ENCODE data around the gene TRAPPC14. TPM values are rescaled to one million over a fixed set of nuclear protein-coding genes. Genes with fewer than 3 reads are reported as not detected.

TRAPPC14 gene
- polyA plus RNA-seq, 1 of the 3 experiments (the other 2 are of a cell fraction), result 13.9 TPM

DNA sequence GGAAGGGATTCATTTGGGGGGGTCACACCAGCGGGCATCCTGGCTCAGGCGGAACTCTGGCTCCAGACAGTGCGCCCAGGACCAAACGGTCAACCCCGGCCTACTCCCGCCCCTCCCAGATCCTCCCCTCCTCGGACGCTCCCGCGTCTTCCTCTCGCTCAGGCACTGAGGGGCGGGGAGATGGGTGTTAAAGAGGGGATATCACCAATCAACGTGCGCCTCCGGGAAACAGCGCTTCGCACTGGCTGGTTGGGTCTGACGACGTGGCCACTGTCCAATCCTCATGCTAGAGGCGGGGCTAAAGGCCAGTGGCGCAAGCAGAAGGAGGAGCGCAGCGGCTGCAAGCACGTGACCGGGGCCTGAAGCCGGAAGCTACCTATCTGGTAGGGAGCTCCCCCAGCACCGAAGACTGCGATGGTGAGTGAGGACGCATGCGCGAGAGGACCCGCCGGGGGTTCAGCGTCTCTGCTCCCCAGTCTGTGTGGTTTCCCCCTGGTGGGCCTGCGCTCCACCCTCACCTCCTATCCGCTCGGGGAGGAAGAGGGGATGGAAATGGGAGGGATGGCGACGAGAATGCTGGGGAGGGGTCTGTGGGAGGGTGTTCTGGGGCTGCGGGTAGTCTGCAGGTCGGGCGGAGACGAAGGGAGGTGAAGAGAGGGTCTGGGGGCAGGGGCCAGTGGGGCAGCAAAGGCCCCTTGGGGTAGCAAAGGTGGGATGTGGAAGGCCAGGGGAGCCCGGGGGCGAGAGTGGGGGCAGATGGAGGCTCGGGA is 9.8 kb downstream of the TRAPPC14 start, which contains the start of gene LAMTOR4:
Gene LAMTOR4 (plus strand): TSS at position 360 of the 770 bp plus-strand sequence. CDS start 55 bp downstream, at position 415.
- H3K9ac ChIP-seq, result peak within 1 kb of the TSS; percentile 90
- ChIA-PET CTCF (interaction anchor here (0.6 to 6.5 kb wide), 6 partner anchors 9 to 67 kb away, joined by 3 to 73 read pairs (median 5); partner anchors contain the start of gene TRAPPC14), POLR2A (interaction anchor here (0.5 to 3.6 kb wide), 11 partner anchors 10 to 280 kb away, joined by 3 to 25 read pairs (median 5); partner anchors contain the start of genes AP4M1, GAL3ST4, MBLAC1 and MCM7)
- no peaks in the 10 kb centered on the region for H3K9me2 ChIP-seq
- H3K4me3 ChIP-seq (ENCODE audit: low read depth in 2 of 2, low read length in 1 of 2), result peak within 1 kb of the TSS; percentile 66 to 83
- H3K4me1 ChIP-seq (ENCODE audit: control insufficient read depth in 1 of 2, insufficient read depth in 2 of 2, low read depth in 1 of 2, low read length in 1 of 2), result peaks cover 5 to 7% of the 10 kb centered on the region in 2 experiments; a peak in 2 of 4 replicates
- no peaks in the 10 kb centered on the region for H3K27me3 ChIP-seq (ENCODE audit: insufficient read depth)
- H3K79me2 ChIP-seq (ENCODE audit: insufficient read depth), result peaks cover 41% of the 10 kb centered on the region
- peaks cover 20% of the 10 kb centered on the region for H3F3A ChIP-seq (replicated peaks; ENCODE audit: insufficient read depth)
- WGBS (ENCODE audit: low lambda C conversion rate), result under 1% methylated on average over 43 of the region's 46 CpGs
- H3K27ac ChIP-seq (ENCODE audit: low read depth in 2 of 2, low read length in 1 of 2), result peak within 1 kb of the TSS; percentile 57 to 80; a peak in 3 of 4 replicates
- H4K20me1 ChIP-seq (ENCODE audit: insufficient read depth), result no peaks in the 10 kb centered on the region
- H3K36me3 ChIP-seq (replicated peaks in 1 of 2; ENCODE audit: control insufficient read depth in 1 of 2, insufficient read depth in 2 of 2, low read length in 1 of 2), result peaks cover 6 to 21% of the 10 kb centered on the region in 2 experiments
- peak within 1 kb of the TSS; percentile 94 for H2AFZ ChIP-seq (ENCODE audit: low read depth)
- H3K4me2 ChIP-seq, result peak within 1 kb of the TSS; percentile 96
- H3K9me3 ChIP-seq, result no peaks in the 10 kb centered on the region
- DNase-seq, result peak; percentile 98
- peak; percentile 90 for TF ChIP-seq RFX5 (IDR thresholded peaks at IDR 0.05; ENCODE audit: low read length)
- peak; percentile 69; the same call in 1 of the 2 replicates for TF ChIP-seq TAF1 (IDR thresholded peaks at IDR 0.05; ENCODE audit: borderline replicate concordance, low read depth, low read length)
- TF ChIP-seq MEF2A (IDR thresholded peaks at IDR 0.05; ENCODE audit: borderline replicate concordance, low read depth), result no peak
- TF ChIP-seq, protein P1, sequence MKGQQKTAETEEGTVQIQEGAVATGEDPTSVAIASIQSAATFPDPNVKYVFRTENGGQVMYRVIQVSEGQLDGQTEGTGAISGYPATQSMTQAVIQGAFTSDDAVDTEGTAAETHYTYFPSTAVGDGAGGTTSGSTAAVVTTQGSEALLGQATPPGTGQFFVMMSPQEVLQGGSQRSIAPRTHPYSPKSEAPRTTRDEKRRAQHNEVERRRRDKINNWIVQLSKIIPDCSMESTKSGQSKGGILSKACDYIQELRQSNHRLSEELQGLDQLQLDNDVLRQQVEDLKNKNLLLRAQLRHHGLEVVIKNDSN (IDR thresholded peaks at IDR 0.05; ENCODE audit: borderline replicate concordance, low read depth), result peak; percentile 96
- TF ChIP-seq ELF1 (IDR thresholded peaks at IDR 0.05), result peak; percentile 78
- TF ChIP-seq TCF12 (IDR thresholded peaks at IDR 0.05), result no peak
- peak; percentile 81 for TF ChIP-seq NRF1 (IDR thresholded peaks at IDR 0.05; ENCODE audit: low read depth, low read length)
- TF ChIP-seq MXI1 (IDR thresholded peaks at IDR 0.05; ENCODE audit: low read depth, low read length), result peak; percentile 93
- TF ChIP-seq CHD2 (IDR thresholded peaks at IDR 0.05; ENCODE audit: low read length, partially characterized antibody), result peak; percentile 92
- TF ChIP-seq FOSL2 (IDR thresholded peaks at IDR 0.05; ENCODE audit: borderline replicate concordance, low read depth), result no peak
- TF ChIP-seq TEAD4 (IDR thresholded peaks at IDR 0.05; ENCODE audit: borderline replicate concordance, insufficient read depth), result no peak
- TF ChIP-seq NFIC (IDR thresholded peaks at IDR 0.05; ENCODE audit: borderline replicate concordance), result no peak
- TF ChIP-seq, protein P2, sequence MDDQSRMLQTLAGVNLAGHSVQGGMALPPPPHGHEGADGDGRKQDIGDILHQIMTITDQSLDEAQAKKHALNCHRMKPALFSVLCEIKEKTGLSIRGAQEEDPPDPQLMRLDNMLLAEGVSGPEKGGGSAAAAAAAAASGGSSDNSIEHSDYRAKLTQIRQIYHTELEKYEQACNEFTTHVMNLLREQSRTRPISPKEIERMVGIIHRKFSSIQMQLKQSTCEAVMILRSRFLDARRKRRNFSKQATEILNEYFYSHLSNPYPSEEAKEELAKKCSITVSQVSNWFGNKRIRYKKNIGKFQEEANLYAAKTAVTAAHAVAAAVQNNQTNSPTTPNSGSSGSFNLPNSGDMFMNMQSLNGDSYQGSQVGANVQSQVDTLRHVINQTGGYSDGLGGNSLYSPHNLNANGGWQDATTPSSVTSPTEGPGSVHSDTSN (IDR thresholded peaks at IDR 0.05), result peak; percentile 99
- TF ChIP-seq, protein P3, sequence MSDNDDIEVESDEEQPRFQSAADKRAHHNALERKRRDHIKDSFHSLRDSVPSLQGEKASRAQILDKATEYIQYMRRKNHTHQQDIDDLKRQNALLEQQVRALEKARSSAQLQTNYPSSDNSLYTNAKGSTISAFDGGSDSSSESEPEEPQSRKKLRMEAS (IDR thresholded peaks at IDR 0.05; ENCODE audit: low read depth), result peak; percentile 97
- peak; percentile 27; the same call in 1 of the 2 replicates for TF ChIP-seq SIN3A (IDR thresholded peaks at IDR 0.05; ENCODE audit: borderline replicate concordance, low read depth, low read length)
- TF ChIP-seq, protein P4, sequence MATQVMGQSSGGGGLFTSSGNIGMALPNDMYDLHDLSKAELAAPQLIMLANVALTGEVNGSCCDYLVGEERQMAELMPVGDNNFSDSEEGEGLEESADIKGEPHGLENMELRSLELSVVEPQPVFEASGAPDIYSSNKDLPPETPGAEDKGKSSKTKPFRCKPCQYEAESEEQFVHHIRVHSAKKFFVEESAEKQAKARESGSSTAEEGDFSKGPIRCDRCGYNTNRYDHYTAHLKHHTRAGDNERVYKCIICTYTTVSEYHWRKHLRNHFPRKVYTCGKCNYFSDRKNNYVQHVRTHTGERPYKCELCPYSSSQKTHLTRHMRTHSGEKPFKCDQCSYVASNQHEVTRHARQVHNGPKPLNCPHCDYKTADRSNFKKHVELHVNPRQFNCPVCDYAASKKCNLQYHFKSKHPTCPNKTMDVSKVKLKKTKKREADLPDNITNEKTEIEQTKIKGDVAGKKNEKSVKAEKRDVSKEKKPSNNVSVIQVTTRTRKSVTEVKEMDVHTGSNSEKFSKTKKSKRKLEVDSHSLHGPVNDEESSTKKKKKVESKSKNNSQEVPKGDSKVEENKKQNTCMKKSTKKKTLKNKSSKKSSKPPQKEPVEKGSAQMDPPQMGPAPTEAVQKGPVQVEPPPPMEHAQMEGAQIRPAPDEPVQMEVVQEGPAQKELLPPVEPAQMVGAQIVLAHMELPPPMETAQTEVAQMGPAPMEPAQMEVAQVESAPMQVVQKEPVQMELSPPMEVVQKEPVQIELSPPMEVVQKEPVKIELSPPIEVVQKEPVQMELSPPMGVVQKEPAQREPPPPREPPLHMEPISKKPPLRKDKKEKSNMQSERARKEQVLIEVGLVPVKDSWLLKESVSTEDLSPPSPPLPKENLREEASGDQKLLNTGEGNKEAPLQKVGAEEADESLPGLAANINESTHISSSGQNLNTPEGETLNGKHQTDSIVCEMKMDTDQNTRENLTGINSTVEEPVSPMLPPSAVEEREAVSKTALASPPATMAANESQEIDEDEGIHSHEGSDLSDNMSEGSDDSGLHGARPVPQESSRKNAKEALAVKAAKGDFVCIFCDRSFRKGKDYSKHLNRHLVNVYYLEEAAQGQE (IDR thresholded peaks at IDR 0.05; ENCODE audit: low read depth, low read length), result no peak
- TF ChIP-seq, protein P5, sequence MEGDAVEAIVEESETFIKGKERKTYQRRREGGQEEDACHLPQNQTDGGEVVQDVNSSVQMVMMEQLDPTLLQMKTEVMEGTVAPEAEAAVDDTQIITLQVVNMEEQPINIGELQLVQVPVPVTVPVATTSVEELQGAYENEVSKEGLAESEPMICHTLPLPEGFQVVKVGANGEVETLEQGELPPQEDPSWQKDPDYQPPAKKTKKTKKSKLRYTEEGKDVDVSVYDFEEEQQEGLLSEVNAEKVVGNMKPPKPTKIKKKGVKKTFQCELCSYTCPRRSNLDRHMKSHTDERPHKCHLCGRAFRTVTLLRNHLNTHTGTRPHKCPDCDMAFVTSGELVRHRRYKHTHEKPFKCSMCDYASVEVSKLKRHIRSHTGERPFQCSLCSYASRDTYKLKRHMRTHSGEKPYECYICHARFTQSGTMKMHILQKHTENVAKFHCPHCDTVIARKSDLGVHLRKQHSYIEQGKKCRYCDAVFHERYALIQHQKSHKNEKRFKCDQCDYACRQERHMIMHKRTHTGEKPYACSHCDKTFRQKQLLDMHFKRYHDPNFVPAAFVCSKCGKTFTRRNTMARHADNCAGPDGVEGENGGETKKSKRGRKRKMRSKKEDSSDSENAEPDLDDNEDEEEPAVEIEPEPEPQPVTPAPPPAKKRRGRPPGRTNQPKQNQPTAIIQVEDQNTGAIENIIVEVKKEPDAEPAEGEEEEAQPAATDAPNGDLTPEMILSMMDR (IDR thresholded peaks at IDR 0.05), result peak; percentile 13; the same call in 1 of the 2 replicates
- TF ChIP-seq, protein P6, sequence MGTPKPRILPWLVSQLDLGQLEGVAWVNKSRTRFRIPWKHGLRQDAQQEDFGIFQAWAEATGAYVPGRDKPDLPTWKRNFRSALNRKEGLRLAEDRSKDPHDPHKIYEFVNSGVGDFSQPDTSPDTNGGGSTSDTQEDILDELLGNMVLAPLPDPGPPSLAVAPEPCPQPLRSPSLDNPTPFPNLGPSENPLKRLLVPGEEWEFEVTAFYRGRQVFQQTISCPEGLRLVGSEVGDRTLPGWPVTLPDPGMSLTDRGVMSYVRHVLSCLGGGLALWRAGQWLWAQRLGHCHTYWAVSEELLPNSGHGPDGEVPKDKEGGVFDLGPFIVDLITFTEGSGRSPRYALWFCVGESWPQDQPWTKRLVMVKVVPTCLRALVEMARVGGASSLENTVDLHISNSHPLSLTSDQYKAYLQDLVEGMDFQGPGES (IDR thresholded peaks at IDR 0.05; ENCODE audit: low read depth, low read length), result no peak
- peak; percentile 54 for TF ChIP-seq YY1 (IDR thresholded peaks at IDR 0.05; ENCODE audit: low read depth)
- peak; percentile 65 for TF ChIP-seq GABPA (IDR thresholded peaks at IDR 0.05; ENCODE audit: low read depth)
- TF ChIP-seq RAD21 (IDR thresholded peaks at IDR 0.05; ENCODE audit: low read length), result no peak
- peak in 1 of 2 experiments; percentile 17; a peak in 2 of 4 replicates for TF ChIP-seq EP300 (IDR thresholded peaks at IDR 0.05; ENCODE audit: borderline replicate concordance in 1 of 2, low read depth in 1 of 2, low read length in 1 of 2)
- TF ChIP-seq FOXM1 (IDR thresholded peaks at IDR 0.05; ENCODE audit: low read depth), result no peak
- no peak for TF ChIP-seq FOXJ3 (CRISPR knock-in tag; IDR thresholded peaks at IDR 0.05)
